GM12891 (cell line): ENCODE results near the gene LMCD1.

Experiments used
- DNase-seq: peaks from one replicate; pipeline ENCODE4 v3.0.0; 2011; ENCODE audit warnings: low spot score; ENCODE audit not compliant: insufficient read length
- FAIRE-seq: peaks from 2 replicates; lab custom pipeline; 2011; peaks lifted over from hg19 to GRCh38; lab: Jason Lieb, UNC
- PAX5 ChIP-seq: IDR thresholded peaks from 2 replicates; pipeline ENCODE4 v1.6.1; 2011; ENCODE audit warnings: low read length, moderate library complexity, mild to moderate bottlenecking; ENCODE audit not compliant: insufficient read depth, severe bottlenecking
- POLR2A ChIP-seq: IDR thresholded peaks from 2 replicates; pipeline ENCODE4 v1.6.1; 2011; ENCODE audit warnings: low read depth, low read length, control low read depth
- POLR2AphosphoS5 ChIP-seq: IDR thresholded peaks from 2 replicates; pipeline ENCODE4 v1.6.1; 2011; ENCODE audit warnings: low read depth, low read length, control low read depth
- POU2F2 ChIP-seq: IDR thresholded peaks from 2 replicates; pipeline ENCODE4 v1.6.1; 2011; ENCODE audit warnings: low read depth, mild to moderate bottlenecking, control low read depth, low read length, moderate library complexity
- SPI1 ChIP-seq: IDR thresholded peaks from 2 replicates; pipeline ENCODE4 v1.6.1; 2011; ENCODE audit warnings: low read depth, low read length, control low read depth
- TAF1 ChIP-seq: IDR thresholded peaks from 2 replicates; pipeline ENCODE4 v1.6.1; 2011; ENCODE audit warnings: low read depth, low read length, control low read depth

Gene LMCD1

GRCh38 chr3:8460815-8461456, 40.7 kb upstream of the LMCD1 start:
- TF ChIP-seq POLR2A: no peak
- TF ChIP-seq TAF1: no peak
- TF ChIP-seq POU2F2: no peak
- no peak for TF ChIP-seq SPI1
- no peak for TF ChIP-seq PAX5
- TF ChIP-seq POLR2AphosphoS5: no peak
- no peak for FAIRE-seq
- no peak for DNase-seq

- TF ChIP-seq POLR2AphosphoS5 (no peak), SPI1 (no peak), TAF1 (no peak)
- DNase-seq (no peak), FAIRE-seq (no peak)
Measured at GRCh38 chr3:8464668-8465067, 37.0 kb upstream of the LMCD1 start.

DNA sequence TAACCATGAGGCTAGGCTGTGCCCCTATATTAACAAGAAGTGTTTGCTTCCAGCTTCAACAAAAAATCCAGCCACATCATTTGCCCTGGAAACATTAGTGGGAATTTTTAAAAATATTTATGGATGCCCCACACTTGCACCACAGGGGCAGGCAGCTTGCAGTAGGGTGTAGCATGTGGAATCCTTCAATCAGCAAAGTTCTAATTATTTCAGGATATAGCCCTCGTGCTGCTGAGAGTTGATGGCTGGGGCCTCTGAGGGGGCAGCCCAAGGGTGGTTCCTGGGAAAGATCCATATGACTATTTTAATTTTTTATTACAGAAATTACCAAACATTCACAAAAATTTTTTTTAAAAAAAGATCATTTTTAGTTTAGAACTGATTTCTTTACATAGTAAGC, 35.1 kb upstream of the LMCD1 start:
- DNase-seq: no peak
- TF ChIP-seq TAF1: no peak
- TF ChIP-seq POLR2AphosphoS5: no peak
- no peak for FAIRE-seq

DNA sequence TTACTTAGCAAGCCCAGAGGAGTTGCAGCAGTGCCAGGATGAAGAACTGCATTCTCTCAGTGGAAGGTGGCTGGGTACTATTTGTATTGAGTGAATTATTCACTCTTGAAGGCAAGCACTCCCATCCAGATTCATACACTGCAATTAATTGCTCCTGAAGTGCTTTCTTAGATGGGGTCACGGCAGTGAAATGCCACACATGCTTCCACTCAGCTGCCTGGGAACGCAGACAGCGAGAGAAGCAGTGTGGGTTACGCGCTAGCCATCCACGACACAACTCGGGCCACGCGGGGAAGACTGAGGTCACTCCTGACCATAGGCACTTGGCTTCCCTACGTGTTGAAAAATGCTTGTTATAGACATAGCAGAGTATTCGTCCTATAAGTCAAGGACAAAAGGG, 30.8 kb upstream of the LMCD1 start:
- TF ChIP-seq POLR2A (no peak), PAX5 (no peak), TAF1 (no peak), POLR2AphosphoS5 (no peak), SPI1 (no peak), POU2F2 (no peak)
- no peak for FAIRE-seq
- no peak for DNase-seq

DNA sequence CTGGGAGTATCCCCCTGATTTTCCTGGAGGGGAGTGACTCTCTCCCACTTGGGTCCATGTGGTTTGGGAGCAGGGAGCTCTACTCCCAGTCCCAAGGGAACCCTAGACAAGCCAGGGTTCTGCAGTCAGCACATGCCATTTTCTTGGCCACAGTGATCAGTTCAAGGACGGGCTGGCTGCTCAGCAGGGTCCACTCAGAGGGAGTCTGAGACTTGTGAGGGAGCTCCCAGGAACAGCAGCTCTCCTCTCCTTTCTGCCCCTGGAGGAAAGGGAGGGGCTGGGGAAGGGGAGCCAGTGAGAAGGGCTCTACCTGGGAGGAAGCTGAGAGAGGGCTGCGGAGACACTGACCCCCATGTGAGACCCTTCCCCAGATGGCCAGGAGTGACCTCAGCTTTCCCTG, 29.1 kb upstream of the LMCD1 start:
- TF ChIP-seq SPI1: no peak
- TF ChIP-seq POLR2A: no peak
- no peak for TF ChIP-seq PAX5
- TF ChIP-seq POLR2AphosphoS5: no peak
- no peak for TF ChIP-seq TAF1
- DNase-seq (no peak), FAIRE-seq (no peak)

DNA sequence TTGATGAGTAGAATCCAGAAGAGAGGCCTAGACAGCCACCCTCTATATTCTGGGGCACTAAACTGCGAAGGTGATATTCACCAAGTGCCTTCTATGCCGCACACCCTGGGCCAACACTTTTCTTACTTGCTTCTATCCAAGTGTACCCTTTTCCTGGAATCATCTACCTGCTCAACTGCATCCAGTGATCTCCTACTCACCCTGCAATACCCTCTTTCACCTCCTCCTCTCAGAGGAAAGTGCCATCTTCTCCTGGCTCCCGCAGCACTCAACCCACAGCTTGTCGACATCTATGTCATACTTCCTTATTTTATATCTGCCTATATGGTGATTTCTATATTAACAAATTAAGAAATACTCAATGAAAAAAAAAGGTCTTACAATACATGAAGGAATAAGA, 28.6 kb upstream of the LMCD1 start:
- FAIRE-seq: no peak
- no peak for DNase-seq
- no peak for TF ChIP-seq TAF1
- no peak for TF ChIP-seq POLR2AphosphoS5
- no peak for TF ChIP-seq POLR2A
- TF ChIP-seq POU2F2: no peak
- no peak for TF ChIP-seq SPI1
- no peak for TF ChIP-seq PAX5

GRCh38 chr3:8473990-8474389, 27.6 kb upstream of the LMCD1 start:
- no peak for FAIRE-seq
- no peak for DNase-seq
- no peak for TF ChIP-seq POLR2AphosphoS5

- TF ChIP-seq TAF1 (no peak), POLR2A (no peak), POLR2AphosphoS5 (no peak), POU2F2 (no peak), PAX5 (no peak), SPI1 (no peak)
- no peak for FAIRE-seq
- no peak for DNase-seq
Measured at GRCh38 chr3:8474991-8475390, 26.6 kb upstream of the LMCD1 start.

DNA sequence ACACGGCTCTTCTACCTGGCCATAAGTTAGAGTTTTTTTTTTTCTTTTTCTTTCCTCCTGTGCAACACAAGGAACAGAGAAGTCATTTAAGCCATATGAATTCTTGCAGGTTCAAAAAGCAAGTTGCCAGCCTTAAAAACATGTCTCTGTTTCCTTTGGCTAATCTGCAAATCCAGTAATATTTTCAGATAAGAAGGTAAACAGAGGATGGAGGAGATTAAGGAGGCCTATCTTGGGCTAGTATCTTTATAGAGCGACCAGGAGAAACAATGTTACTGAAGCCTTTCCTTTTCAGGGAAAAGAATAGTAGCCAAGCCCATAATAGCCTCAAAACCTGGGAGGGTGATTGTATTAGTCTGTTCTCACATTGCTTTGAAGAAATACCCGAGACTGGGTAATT, 20.9 kb upstream of the LMCD1 start:
- TF ChIP-seq TAF1 (no peak), POLR2AphosphoS5 (no peak), PAX5 (no peak), POLR2A (no peak), SPI1 (no peak), POU2F2 (no peak)
- no peak for DNase-seq

GRCh38 chr3:8481380-8481779, 20.2 kb upstream of the LMCD1 start:
- FAIRE-seq: no peak
- DNase-seq: no peak
- TF ChIP-seq POLR2AphosphoS5 (no peak), SPI1 (no peak), PAX5 (no peak), TAF1 (no peak), POU2F2 (no peak), POLR2A (no peak)

More for the DNA sequence above, 20.9 kb upstream of the LMCD1 start:
- FAIRE-seq: no peak

DNA sequence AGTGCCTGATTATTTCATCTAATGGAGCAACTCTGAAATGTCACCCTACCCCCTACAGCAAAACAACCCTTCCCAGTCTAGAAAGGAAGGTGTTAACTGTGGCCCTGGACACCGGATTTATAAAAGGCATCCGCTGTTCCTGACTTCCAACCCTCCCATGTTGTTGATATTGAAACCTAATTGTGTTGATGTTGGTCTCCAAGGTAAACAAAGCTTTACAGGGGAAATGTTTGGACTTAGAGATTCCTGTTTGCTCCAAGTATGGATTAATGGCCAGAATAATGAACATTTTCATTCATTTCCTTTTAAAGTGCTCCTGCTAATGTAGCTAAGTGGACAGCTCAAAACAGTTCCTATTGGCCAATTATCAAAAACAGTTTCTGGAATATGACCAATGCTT, 19.4 kb upstream of the LMCD1 start:
- FAIRE-seq: no peak
- TF ChIP-seq POU2F2 (no peak), POLR2A (no peak), PAX5 (no peak), TAF1 (no peak), SPI1 (no peak), POLR2AphosphoS5 (no peak)
- DNase-seq: no peak
